Esophagus squamous epithelium (tissue), 5 donors: Measurements from ENCODE around the gene OOEP. TPM values are rescaled to one million over a fixed set of nuclear protein-coding genes. Genes with fewer than 3 reads are reported as not detected.

Experiments
- DNase-seq: peaks from one replicate; lab custom pipeline; 2025; lab: John Stamatoyannopoulos, UW
- H3K27ac ChIP-seq, 4 donors: fragments of 200-600 bp; sonication (generic); one replicate each; pipeline ENCODE4 v1.5.1; 2016 to 2019; ENCODE audit warnings: mild to moderate bottlenecking in 1 of 4
- H3K27me3 ChIP-seq, 4 donors: fragments of 200-600 bp; sonication (generic); 1 replicate in 3 of 4; 2 replicates in 1 of 4; pipeline versions ENCODE4 v1.5.1 to v1.6.0; 2017 to 2021; ENCODE audit warnings: antibody characterized with exemption in 1 of 4
- H3K36me3 ChIP-seq, 3 donors: fragments of 200-600 bp; sonication (generic); one replicate each; pipeline ENCODE4 v1.5.1; 2016 to 2019
- H3K4me1 ChIP-seq, 3 donors: fragments of 200-600 bp; sonication (generic); one replicate each; pipeline ENCODE4 v1.5.1; 2017 to 2019
- H3K4me3 ChIP-seq, 4 donors: fragments of 200-600 bp; sonication (generic); 1 replicate in 3 of 4; 2 replicates in 1 of 4; pipeline ENCODE4 v1.5.1; 2016 to 2019; ENCODE audit warnings: mild to moderate bottlenecking in 2 of 4, moderate library complexity in 1 of 4
- H3K9me3 ChIP-seq, 3 donors: fragments of 200-600 bp; sonication (generic); one replicate each; pipeline ENCODE4 v1.5.1; 2016 to 2019
- CTCF ChIP-seq, 6 experiments: fragments of 450-650 bp in 4 of 6; fragments of 200-600 bp in 2 of 6; sonication (generic) in 2 of 6; IDR thresholded peaks; one replicate each; pipeline ENCODE4 v1.5.1; 2016 to 2019; ENCODE audit warnings: antibody characterized with exemption in 6 of 6, mild to moderate bottlenecking in 4 of 6, moderate library complexity in 4 of 6
- POLR2A ChIP-seq, 4 donors: fragments of 450-650 bp; IDR thresholded peaks; one replicate each; pipeline ENCODE4 v1.6.1; 2017; ENCODE audit warnings: antibody characterized with exemption in 4 of 4, mild to moderate bottlenecking in 4 of 4, moderate library complexity in 3 of 4
- WGBS, 2 donors: methylation state at CpG; one replicate each; pipeline ENCODE4 v1.1.5; 2018; 5-methylcytosine and 5-hydroxymethylcytosine counted together
- intact Hi-C: fragments of 100-400 bp; cut with DNase I; formaldehyde crosslinking; loops from one replicate; pipeline ENCODE4 v1.15.0; 2022
- total RNA-seq, 4 donors: library from RNA; depleted of rRNA; stranded (reverse); fragments of >200 nt; gene quantifications; one replicate each; pipeline ENCODE4 v1.1.0, GENCODE V29; 2016
- donor health status: DM: yes; HTN: yes; CAD: no.

Gene OOEP
- total RNA-seq = under 1 TPM in 1 of 4 donors, not detected in 3; 0.35 TPM

GRCh38 chr6:73369563-73369962, at the start of gene OOEP:
Gene OOEP, minus strand, starts transcription at chr6:73369897. Its CDS starts 105 bp downstream, at chr6:73369792.
- Histone ChIP-seq H3K36me3 (no peaks in the 10 kb centered on the region), H3K27me3 (no peaks in the 10 kb centered on the region), H3K4me3 (no peak within 1 kb of the TSS), H3K9me3 (peaks cover 0 to 19% (median 0%) of the 10 kb centered on the region in 3 donors), H3K27ac (no peak within 1 kb of the TSS), H3K4me1 (no peaks in the 10 kb centered on the region)
- WGBS, 2 donors = 94 to 97% methylated on average over 25 to 29 of the region's 36 CpGs
- DNase-seq = no peak
- no peak for TF ChIP-seq POLR2A (IDR thresholded peaks at IDR 0.05)
- no peak for TF ChIP-seq CTCF (IDR thresholded peaks at IDR 0.05)
- intact Hi-C loops = no loop called here

- Histone ChIP-seq H3K36me3 (peaks cover 0 to 25% (median 6%) of the 10 kb centered on the region in 3 donors), H3K27me3 (no peaks in the 10 kb centered on the region), H3K4me1 (no peaks in the 10 kb centered on the region), H3K27ac (no peak overlapping the region), H3K9me3 (no peaks in the 10 kb centered on the region), H3K4me3 (no peak overlapping the region)
- intact Hi-C loops = no loop called here
- DNase-seq = no peak
- no peak for TF ChIP-seq CTCF (IDR thresholded peaks at IDR 0.05)
- TF ChIP-seq POLR2A (IDR thresholded peaks at IDR 0.05) = no peak
- 88 to 90% methylated on average over 11 of the region's 11 CpGs for WGBS, 2 donors
These were observed 48.5 kb upstream of the OOEP start for GRCh38 chr6:73418081-73418741.

- Histone ChIP-seq H3K27me3 (no peaks in the 10 kb centered on the region), H3K36me3 (peaks cover 0 to 8% (median 0%) of the 10 kb centered on the region in 3 donors), H3K9me3 (no peaks in the 10 kb centered on the region), H3K4me1 (no peaks in the 10 kb centered on the region), H3K4me3 (no peak overlapping the region), H3K27ac (no peak overlapping the region)
- intact Hi-C loops = no loop called here
- WGBS, 2 donors = 71 to 81% methylated on average over 3 of the region's 3 CpGs
- TF ChIP-seq POLR2A (IDR thresholded peaks at IDR 0.05) (no peak), CTCF (IDR thresholded peaks at IDR 0.05) (no peak)
- DNase-seq = no peak
These were observed 43.4 kb upstream of the OOEP start for GRCh38 chr6:73413102-73413501.

- intact Hi-C loops = no loop called here
These were observed 39.7 kb upstream of the OOEP start for GRCh38 chr6:73409395-73409794.

More at GRCh38 chr6:73409395-73409794, 39.7 kb upstream of the OOEP start:
- no peaks in the 10 kb centered on the region for H3K36me3 ChIP-seq
- H3K27me3 ChIP-seq = no peaks in the 10 kb centered on the region
- H3K4me1 ChIP-seq = no peaks in the 10 kb centered on the region
- H3K4me3 ChIP-seq = no peak overlapping the region
- H3K9me3 ChIP-seq = no peaks in the 10 kb centered on the region
- 86 to 92% methylated on average over 1 of the region's 1 CpG for WGBS, 2 donors
- TF ChIP-seq CTCF (IDR thresholded peaks at IDR 0.05) = no peak
- TF ChIP-seq POLR2A (IDR thresholded peaks at IDR 0.05) = no peak
- DNase-seq = no peak
- no peak overlapping the region for H3K27ac ChIP-seq
